Spleen (tissue), 7 donors: Measurements from ENCODE around the gene PCYT1A.

ENCODE experiments used
- POLR2AphosphoS5 ChIP-seq, 3 donors: sonication (generic); formaldehyde crosslinking; IDR thresholded peaks; one replicate each; pipeline ENCODE4 v1.5.1; 2017; ENCODE audit warnings: antibody characterized with exemption in 3 of 3
- TF ChIP-seq, protein P1 (sequence below), 11 experiments: fragments of 200-600 bp in 7 of 11; fragments of 450-650 bp in 4 of 11; sonication (generic) in 4 of 11; IDR thresholded peaks in 8 of 11; conservative IDR thresholded peaks in 3 of 11; 1 replicate in 7 of 11; 2 replicates in 4 of 11; pipeline versions ENCODE4 v1.4.0 to v1.8.0; 2016 to 2021; ENCODE audit warnings: antibody characterized with exemption in 11 of 11, inconsistent platforms in 4 of 11, mild to moderate bottlenecking in 1 of 11
- donor health status: DM: no; HTN: no; CAD: no; lungs with moderate emphysema.
- donor health status: DM: no; HTN: no; CAD: no.
- donor health status: DM: no; HTN: no; CAD: no.

DNA sequence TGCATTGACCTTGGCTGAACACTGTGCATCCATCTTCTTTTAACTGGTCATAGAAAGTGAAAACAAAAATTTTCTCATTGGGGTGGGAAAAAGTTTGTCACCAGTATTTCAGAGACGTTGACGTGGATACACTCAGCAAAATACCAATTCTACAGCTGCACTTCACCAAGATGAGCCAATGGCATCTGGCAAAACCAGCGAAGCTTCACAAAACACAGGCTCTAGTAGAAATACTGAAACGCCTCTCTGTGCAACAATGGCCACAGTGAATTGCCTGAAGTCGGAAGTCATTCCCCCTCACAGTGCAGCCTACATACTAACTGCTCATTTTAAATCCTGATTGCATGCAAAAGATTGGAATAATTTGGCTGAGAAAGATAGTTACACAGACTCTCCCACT lies 17.0 kb downstream of the PCYT1A start:
- TF ChIP-seq, protein P1, sequence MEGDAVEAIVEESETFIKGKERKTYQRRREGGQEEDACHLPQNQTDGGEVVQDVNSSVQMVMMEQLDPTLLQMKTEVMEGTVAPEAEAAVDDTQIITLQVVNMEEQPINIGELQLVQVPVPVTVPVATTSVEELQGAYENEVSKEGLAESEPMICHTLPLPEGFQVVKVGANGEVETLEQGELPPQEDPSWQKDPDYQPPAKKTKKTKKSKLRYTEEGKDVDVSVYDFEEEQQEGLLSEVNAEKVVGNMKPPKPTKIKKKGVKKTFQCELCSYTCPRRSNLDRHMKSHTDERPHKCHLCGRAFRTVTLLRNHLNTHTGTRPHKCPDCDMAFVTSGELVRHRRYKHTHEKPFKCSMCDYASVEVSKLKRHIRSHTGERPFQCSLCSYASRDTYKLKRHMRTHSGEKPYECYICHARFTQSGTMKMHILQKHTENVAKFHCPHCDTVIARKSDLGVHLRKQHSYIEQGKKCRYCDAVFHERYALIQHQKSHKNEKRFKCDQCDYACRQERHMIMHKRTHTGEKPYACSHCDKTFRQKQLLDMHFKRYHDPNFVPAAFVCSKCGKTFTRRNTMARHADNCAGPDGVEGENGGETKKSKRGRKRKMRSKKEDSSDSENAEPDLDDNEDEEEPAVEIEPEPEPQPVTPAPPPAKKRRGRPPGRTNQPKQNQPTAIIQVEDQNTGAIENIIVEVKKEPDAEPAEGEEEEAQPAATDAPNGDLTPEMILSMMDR (IDR thresholded peaks at IDR 0.05 in 8 of 11, conservative IDR thresholded peaks at IDR 0.05 in 3 of 11), result no peak
- TF ChIP-seq POLR2AphosphoS5 (IDR thresholded peaks at IDR 0.05), result no peak
